ENCODE results near the gene TRIM65. TPM values are rescaled to one million over a fixed set of nuclear protein-coding genes. Genes with fewer than 3 reads are reported as not detected.
A peak's percentile ranks its signal among the peaks of the same experiment; 100 is the strongest.

Gene TRIM65
- polyA plus RNA-seq, 4 donors: 6.5 to 17.1 (median 11.3) TPM

- no peaks in the 10 kb centered on the region for H3K9me3 ChIP-seq (ENCODE audit: control insufficient read depth in 2 of 2, insufficient read depth in 1 of 2, low read depth in 1 of 2, low read length in 1 of 2)
- no peak overlapping the region for H3K27ac ChIP-seq (ENCODE audit: low read depth in 1 of 3, low read length in 2 of 3)
- H3K36me3 ChIP-seq (ENCODE audit: control insufficient read depth in 3 of 3, insufficient read depth in 2 of 3, low read depth in 1 of 3, low read length in 3 of 3): peaks cover 0 to 96% (median 0%) of the 10 kb centered on the region in 3 donors
- H3K4me3 ChIP-seq (ENCODE audit: low read depth in 1 of 3, low read length in 3 of 3): no peak overlapping the region
- H3K27me3 ChIP-seq (ENCODE audit: control insufficient read depth in 3 of 3, insufficient read depth in 3 of 3, low read length in 3 of 3): no peaks in the 10 kb centered on the region
- FAIRE-seq: no peak
- 92 to 95% (median 95%) methylated on average over 27 to 32 of the region's 32 CpGs for WGBS, 3 donors
- H3K4me1 ChIP-seq (ENCODE audit: control insufficient read depth in 3 of 3, insufficient read depth in 2 of 3, low read depth in 1 of 3, low read length in 2 of 3): no peaks in the 10 kb centered on the region
- DNase-seq: no peak
Measured at GRCh38 chr17:75913537-75914210, 16.9 kb upstream of the TRIM65 start.

GRCh38 chr17:75910699-75911098, 13.9 kb upstream of the TRIM65 start:
- H3K4me3 ChIP-seq (ENCODE audit: low read depth in 1 of 3, low read length in 3 of 3): no peak overlapping the region
- no peak overlapping the region for H3K27ac ChIP-seq (ENCODE audit: low read depth in 1 of 3, low read length in 2 of 3)
- 77 to 84% (median 80%) methylated on average over 6 of the region's 6 CpGs for WGBS, 3 donors
- H3K27me3 ChIP-seq (ENCODE audit: control insufficient read depth in 3 of 3, insufficient read depth in 3 of 3, low read length in 3 of 3): no peaks in the 10 kb centered on the region
- peaks cover 0 to 6% (median 0%) of the 10 kb centered on the region in 3 donors for H3K4me1 ChIP-seq (ENCODE audit: control insufficient read depth in 3 of 3, insufficient read depth in 2 of 3, low read depth in 1 of 3, low read length in 2 of 3)
- peaks cover 0 to 79% (median 0%) of the 10 kb centered on the region in 3 donors for H3K36me3 ChIP-seq (ENCODE audit: control insufficient read depth in 3 of 3, insufficient read depth in 2 of 3, low read depth in 1 of 3, low read length in 3 of 3)
- FAIRE-seq: no peak
- DNase-seq: no peak
- no peaks in the 10 kb centered on the region for H3K9me3 ChIP-seq (ENCODE audit: control insufficient read depth in 2 of 2, insufficient read depth in 1 of 2, low read depth in 1 of 2, low read length in 1 of 2)

GRCh38 chr17:75909812-75910274, 13.1 kb upstream of the TRIM65 start:
- Histone ChIP-seq H3K9me3 (ENCODE audit: control insufficient read depth in 2 of 2, insufficient read depth in 1 of 2, low read depth in 1 of 2, low read length in 1 of 2) (no peaks in the 10 kb centered on the region), H3K4me1 (ENCODE audit: control insufficient read depth in 3 of 3, insufficient read depth in 2 of 3, low read depth in 1 of 3, low read length in 2 of 3) (peaks cover 0 to 12% (median 0%) of the 10 kb centered on the region in 3 donors), H3K27me3 (ENCODE audit: control insufficient read depth in 3 of 3, insufficient read depth in 3 of 3, low read length in 3 of 3) (no peaks in the 10 kb centered on the region), H3K27ac (ENCODE audit: low read depth in 1 of 3, low read length in 2 of 3) (no peak overlapping the region), H3K4me3 (ENCODE audit: low read depth in 1 of 3, low read length in 3 of 3) (no peak overlapping the region), H3K36me3 (ENCODE audit: control insufficient read depth in 3 of 3, insufficient read depth in 2 of 3, low read depth in 1 of 3, low read length in 3 of 3) (peaks cover 0 to 71% (median 0%) of the 10 kb centered on the region in 3 donors)
- WGBS, 3 donors: 17 to 49% (median 40%) methylated on average over 11 of the region's 11 CpGs
- FAIRE-seq: no peak
- no peak for DNase-seq

GRCh38 chr17:75909051-75909811, 12.5 kb upstream of the TRIM65 start:
- no peak overlapping the region for H3K27ac ChIP-seq (ENCODE audit: low read depth in 1 of 3, low read length in 2 of 3)
- peaks cover 0 to 64% (median 0%) of the 10 kb centered on the region in 3 donors for H3K36me3 ChIP-seq (ENCODE audit: control insufficient read depth in 3 of 3, insufficient read depth in 2 of 3, low read depth in 1 of 3, low read length in 3 of 3)
- no peaks in the 10 kb centered on the region for H3K9me3 ChIP-seq (ENCODE audit: control insufficient read depth in 2 of 2, insufficient read depth in 1 of 2, low read depth in 1 of 2, low read length in 1 of 2)
- peaks cover 0 to 12% (median 0%) of the 10 kb centered on the region in 3 donors for H3K4me1 ChIP-seq (ENCODE audit: control insufficient read depth in 3 of 3, insufficient read depth in 2 of 3, low read depth in 1 of 3, low read length in 2 of 3)
- FAIRE-seq (no peak), DNase-seq (no peak)
- H3K27me3 ChIP-seq (ENCODE audit: control insufficient read depth in 3 of 3, insufficient read depth in 3 of 3, low read length in 3 of 3): no peaks in the 10 kb centered on the region
- H3K4me3 ChIP-seq (ENCODE audit: low read depth in 1 of 3, low read length in 3 of 3): no peak overlapping the region
- WGBS, 3 donors: 29 to 68% (median 48%) methylated on average over 14 of the region's 14 CpGs

GRCh38 chr17:75908201-75908600, 11.4 kb upstream of the TRIM65 start:
- H3K9me3 ChIP-seq (ENCODE audit: control insufficient read depth in 2 of 2, insufficient read depth in 1 of 2, low read depth in 1 of 2, low read length in 1 of 2): no peaks in the 10 kb centered on the region
- no peak overlapping the region for H3K4me3 ChIP-seq (ENCODE audit: low read depth in 1 of 3, low read length in 3 of 3)
- 51 to 64% (median 64%) methylated on average over 6 of the region's 6 CpGs for WGBS, 3 donors
- no peaks in the 10 kb centered on the region for H3K27me3 ChIP-seq (ENCODE audit: control insufficient read depth in 3 of 3, insufficient read depth in 3 of 3, low read length in 3 of 3)
- H3K27ac ChIP-seq (ENCODE audit: low read depth in 1 of 3, low read length in 2 of 3): no peak overlapping the region
- no peak for FAIRE-seq
- H3K4me1 ChIP-seq (ENCODE audit: control insufficient read depth in 3 of 3, insufficient read depth in 2 of 3, low read depth in 1 of 3, low read length in 2 of 3): peaks cover 2 to 12% (median 3%) of the 10 kb centered on the region in 3 donors
- no peak for DNase-seq
- H3K36me3 ChIP-seq (ENCODE audit: control insufficient read depth in 3 of 3, insufficient read depth in 2 of 3, low read depth in 1 of 3, low read length in 3 of 3): peaks cover 0 to 54% (median 0%) of the 10 kb centered on the region in 3 donors

GRCh38 chr17:75906143-75906884, 9.6 kb upstream of the TRIM65 start:
- FAIRE-seq: no peak
- peak overlapping the region in 1 of 3 donors; percentile 25 for H3K27ac ChIP-seq (ENCODE audit: low read depth in 1 of 3, low read length in 2 of 3)
- H3K4me3 ChIP-seq (ENCODE audit: low read depth in 1 of 3, low read length in 3 of 3): no peak overlapping the region
- WGBS, 3 donors: 67 to 80% (median 70%) methylated on average over 10 of the region's 10 CpGs
- H3K9me3 ChIP-seq (ENCODE audit: control insufficient read depth in 2 of 2, insufficient read depth in 1 of 2, low read depth in 1 of 2, low read length in 1 of 2): no peaks in the 10 kb centered on the region
- H3K4me1 ChIP-seq (ENCODE audit: control insufficient read depth in 3 of 3, insufficient read depth in 2 of 3, low read depth in 1 of 3, low read length in 2 of 3): peaks cover 2 to 12% (median 3%) of the 10 kb centered on the region in 3 donors
- peaks cover 0 to 56% (median 0%) of the 10 kb centered on the region in 3 donors for H3K36me3 ChIP-seq (ENCODE audit: control insufficient read depth in 3 of 3, insufficient read depth in 2 of 3, low read depth in 1 of 3, low read length in 3 of 3)
- DNase-seq: no peak
- no peaks in the 10 kb centered on the region for H3K27me3 ChIP-seq (ENCODE audit: control insufficient read depth in 3 of 3, insufficient read depth in 3 of 3, low read length in 3 of 3)

- Histone ChIP-seq H3K27me3 (ENCODE audit: control insufficient read depth in 3 of 3, insufficient read depth in 3 of 3, low read length in 3 of 3) (no peaks in the 10 kb centered on the region), H3K9me3 (ENCODE audit: control insufficient read depth in 2 of 2, insufficient read depth in 1 of 2, low read depth in 1 of 2, low read length in 1 of 2) (no peaks in the 10 kb centered on the region), H3K4me3 (ENCODE audit: low read depth in 1 of 3, low read length in 3 of 3) (peak within 1 kb of the TSS; percentile 75 to 92 (median 81)), H3K4me1 (ENCODE audit: control insufficient read depth in 3 of 3, insufficient read depth in 2 of 3, low read depth in 1 of 3, low read length in 2 of 3) (peaks cover 2 to 12% (median 3%) of the 10 kb centered on the region in 3 donors), H3K36me3 (ENCODE audit: control insufficient read depth in 3 of 3, insufficient read depth in 2 of 3, low read depth in 1 of 3, low read length in 3 of 3) (peaks cover 0 to 56% (median 3%) of the 10 kb centered on the region in 3 donors), H3K27ac (ENCODE audit: low read depth in 1 of 3, low read length in 2 of 3) (peak within 1 kb of the TSS; percentile 89 to 92 (median 92))
- WGBS, 3 donors: 2 to 3% (median 2%) methylated on average over 41 to 68 of the region's 69 CpGs
- DNase-seq (peak; percentile 96 to 98), FAIRE-seq (no peak)
Measured at GRCh38 chr17:75904749-75905521, 8.2 kb upstream of the TRIM65 start, which contains the start of gene MRPL38. TSS of gene MRPL38 (minus strand) at chr17:75904884. CDS start at chr17:75904875, 9 bp downstream.
